DMS79 (cell line): ENCODE results near the gene KDM2B.

Experiments used
- DNase-seq: peaks from one replicate; lab custom pipeline; 2025; lab: John Stamatoyannopoulos, UW

Gene KDM2B

DNA sequence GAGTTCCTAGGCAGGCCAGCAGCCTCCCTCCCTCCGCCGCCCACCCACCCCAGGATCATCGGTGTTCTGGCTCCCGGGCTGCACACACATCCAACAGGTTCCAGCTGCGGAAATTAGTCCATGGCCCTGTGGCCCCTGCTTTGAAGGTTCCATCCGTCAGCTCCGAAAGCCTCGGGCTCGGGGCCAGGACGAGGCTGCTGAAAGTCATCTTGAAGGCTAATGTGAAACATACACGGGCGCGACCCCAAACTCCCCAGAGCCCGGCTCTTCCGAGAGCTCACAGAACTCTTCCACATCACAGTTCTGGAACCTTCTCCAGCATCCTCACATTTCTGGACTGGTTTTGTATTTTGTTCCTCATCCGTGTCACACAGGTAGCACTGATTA is 19.8 kb downstream of the KDM2B start:
- no peak for DNase-seq

DNA sequence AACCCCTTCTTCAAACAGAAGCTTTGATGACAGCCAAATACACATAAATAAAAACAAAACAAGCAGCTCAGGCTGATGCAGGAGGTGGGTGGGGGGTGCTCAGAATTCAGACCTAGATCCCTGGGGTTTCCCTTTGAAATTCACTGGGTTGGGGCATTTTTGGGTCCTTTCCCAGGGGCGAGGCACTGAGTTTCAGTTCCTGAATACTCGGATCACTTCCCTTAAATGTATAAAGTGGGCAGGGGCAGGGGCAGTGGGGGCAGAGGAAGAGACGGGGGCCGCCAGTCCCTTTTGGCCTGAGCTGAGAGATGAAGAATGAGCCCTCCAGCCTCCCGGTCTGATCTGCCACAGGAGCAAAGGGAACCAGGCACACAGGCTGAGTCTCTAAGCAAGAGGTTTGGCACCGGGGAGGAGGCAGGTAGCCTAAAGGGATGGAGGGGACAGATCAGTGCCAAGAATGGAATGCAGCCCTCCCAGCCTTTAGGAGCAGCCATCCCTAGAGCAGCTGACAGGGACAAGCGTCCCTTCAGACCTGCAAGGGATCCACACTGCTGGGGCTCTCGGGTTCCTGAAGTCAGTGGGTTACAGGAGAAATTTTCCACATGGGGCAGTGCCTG is 20.3 kb downstream of the KDM2B start:
- DNase-seq: no peak

DNA sequence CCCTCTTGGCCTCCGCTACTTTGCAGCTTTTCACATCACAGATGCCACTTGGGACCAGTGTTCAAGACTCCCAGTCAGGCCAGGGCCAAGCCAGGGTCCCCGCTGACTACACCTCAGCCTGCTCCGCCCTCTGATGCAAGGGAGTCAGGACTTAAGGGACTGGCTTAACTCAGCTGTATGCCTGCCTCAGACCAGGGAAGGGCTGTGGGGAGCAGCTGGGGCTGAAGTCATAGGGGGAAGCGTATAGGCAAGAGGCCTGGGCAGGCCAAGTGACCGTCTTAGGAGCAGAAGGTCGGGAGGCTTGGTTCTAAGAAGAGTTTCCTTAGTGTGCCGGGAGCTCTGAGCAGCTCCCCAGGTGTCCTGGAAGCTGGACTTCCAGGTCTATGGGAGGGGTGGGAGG is 21.9 kb downstream of the KDM2B start:
- DNase-seq: no peak

DNA sequence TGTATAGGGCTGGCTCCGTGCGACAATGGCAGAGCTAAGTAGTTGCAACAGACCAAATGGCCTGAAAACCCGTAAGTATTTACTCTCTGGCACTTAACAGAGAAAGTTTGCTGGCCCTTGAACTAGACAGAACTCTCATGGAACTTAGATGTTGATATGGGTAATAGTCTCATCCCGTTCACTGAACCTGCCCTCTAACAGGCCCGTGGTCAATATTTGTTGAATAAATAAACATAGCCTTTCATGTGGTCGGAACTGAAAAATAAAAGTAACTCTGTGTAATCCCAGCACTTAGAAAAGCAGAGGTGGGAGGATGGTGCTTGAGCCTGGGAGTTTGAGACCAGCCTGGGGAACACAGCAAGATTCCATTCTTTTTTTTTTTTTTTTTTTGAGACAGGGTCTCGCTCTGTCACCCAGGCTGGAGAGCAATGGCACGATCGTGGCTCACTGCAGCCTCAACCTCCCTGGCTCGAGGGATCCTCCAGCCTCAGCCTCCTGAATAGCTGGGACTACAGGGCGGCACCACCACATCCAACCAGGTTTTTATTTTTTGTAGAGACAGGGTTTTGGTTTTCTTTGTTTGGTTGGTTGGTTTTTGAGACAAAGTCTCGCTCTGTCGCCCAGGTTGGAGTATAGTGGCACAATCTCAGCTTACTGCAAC is 29.7 kb downstream of the KDM2B start:
- no peak for DNase-seq

GRCh38 chr12:121549075-121549474 is 31.7 kb downstream of the KDM2B start:
- DNase-seq: no peak

- no peak for DNase-seq
Observed at GRCh38 chr12:121545480-121545879, 35.3 kb downstream of the KDM2B start.

DNA sequence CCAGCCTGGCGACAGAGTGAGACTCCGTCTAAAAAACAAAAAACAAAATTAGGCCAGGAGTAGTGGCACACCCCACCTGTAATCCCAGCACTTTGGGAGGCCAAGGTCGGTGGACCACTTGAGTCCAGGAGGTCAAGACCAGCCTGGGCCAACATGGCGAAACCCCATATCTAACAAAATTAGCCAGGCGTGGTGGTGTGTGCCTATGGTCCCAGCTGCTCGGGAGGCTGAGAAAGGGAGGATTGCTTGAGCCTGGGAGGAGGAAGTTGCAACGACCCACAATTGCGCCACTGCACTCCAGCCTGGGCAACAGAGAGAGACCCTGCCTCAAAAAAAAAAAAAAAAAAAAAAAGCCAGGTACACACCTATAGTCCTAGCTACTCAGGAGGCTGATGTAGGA is 37.0 kb downstream of the KDM2B start:
- no peak for DNase-seq

- DNase-seq: no peak
Observed at GRCh38 chr12:121539908-121540307, 40.9 kb downstream of the KDM2B start.

- DNase-seq: peak; percentile 19
Observed at GRCh38 chr12:121538699-121539061, 42.1 kb downstream of the KDM2B start.

DNA sequence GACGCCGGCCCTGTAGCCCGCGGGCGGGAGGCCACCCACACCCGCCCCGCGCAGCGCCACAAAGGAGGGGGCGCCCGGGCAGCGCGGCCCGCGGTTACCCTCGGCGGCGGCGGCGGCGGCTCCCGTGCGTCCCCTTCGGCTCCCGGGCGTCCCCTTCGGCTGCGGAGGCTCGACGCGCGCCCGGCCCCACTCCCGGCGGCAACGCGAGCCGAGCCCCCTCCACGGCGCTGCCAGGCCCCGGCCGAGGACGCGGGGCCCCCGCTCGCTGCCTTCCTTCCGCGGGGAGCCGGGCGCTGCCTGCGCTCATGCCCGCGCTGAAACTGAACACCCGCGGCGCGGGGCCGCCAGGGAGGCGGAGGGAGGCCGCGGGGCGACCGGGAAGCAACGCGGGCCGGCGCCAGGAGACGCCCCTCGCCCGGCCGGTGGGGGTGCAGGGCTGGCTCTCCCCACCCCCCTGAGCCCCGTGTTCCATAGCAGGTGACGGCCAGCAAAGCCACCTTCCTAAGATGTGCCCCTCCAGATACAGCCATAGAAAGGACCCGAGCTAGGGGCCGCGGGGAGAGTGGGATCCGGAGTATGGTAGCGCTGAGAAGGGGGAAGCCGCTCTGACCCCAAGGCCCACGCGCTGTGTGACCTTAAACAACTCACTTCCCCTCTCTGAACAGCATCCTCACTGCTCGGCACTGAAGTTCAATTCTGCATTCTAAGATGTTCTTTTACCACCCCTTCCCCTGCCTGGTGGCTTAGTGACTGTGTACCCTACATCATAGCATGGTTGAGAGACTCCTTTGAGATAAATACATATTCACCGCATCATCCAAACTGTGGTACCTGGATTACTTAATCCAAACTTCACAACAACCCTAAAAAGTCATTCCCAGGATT is 42.8 kb downstream of the KDM2B start:
- DNase-seq: no peak

DNA sequence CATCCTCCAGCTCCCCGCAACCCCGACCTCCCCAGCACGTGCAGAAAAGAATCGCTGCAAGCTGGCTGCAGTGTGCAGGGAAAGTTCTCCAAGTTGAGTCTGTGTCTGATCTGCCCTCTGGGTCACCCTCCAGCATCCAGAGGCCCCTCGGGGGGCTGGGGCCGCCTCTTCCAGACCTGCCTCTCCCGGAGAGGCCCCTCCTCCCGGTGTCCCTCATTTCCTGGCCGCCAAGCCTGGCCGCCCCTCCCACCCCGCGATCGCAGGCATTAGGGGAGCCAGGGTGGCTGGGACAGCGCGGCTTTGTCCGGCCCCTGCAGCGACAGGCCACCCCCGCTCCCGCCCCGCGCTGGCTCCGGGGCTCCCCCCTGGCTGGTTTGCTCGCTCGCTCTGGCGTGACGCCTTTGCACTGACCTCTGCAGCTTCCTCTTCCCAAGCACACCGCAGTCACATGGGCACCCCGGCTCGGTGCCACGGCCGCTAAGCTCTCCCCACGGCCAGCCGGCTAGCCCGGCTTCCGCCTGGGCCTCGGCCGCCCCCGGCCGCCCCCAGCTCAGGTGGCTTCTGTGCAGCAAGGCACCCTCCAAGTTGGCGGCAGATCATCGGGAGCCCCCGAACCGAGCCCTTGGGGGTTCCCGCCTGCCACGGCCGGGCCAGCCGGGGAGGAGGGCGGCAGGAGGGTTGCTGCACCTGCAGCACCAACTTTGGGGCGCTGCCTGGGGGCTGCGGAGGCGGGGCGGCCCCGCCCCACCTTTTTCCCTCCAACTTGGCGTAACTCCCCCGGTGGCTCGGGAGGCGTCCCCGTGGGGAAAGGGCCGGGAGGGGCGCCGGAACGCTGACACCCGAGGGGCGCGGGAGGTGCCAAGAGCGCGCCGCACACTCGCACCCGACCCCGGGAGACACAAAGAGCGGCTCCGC is 43.7 kb downstream of the KDM2B start:
- DNase-seq: peak; percentile 48

DNA sequence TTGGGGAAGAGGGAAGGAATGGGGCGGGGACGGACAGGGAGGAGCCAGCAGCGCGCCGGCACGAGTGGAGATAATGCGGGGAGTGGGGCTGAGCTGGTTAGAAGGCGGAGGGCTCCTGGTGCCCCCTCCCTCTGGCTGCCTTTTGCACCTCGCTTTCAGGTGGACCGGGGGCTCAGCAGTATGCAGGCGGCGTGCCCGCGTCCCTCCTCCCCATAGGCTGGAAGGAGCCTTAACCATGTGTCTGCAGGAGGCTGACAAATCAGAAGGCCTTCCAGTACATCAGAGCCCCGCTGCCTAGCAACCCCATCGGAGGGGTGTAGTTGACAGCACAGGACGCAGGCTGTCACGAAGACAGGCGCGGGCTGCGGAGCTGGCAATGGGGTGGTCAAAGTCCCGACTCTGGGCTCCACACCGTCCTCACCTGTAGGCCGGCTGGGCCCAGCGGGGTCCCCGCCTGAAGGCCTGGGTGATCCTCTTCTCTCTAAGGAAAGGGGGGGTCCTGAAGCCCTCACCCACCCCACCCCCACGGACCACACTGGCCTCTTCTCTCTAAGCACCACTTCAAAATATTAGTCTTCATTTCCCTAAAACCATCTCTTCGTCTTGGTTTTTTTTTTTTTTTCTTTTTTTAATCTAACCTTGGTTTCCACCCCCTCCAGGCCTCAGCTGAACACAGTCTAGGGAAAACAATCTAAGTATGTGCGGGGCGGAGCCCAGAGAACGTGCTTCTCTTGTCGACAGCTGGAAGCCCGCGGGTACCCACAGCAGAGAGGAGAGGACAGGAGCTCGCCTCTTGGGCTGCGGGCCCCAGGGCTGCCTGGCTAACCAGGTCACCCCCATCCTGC is 44.5 kb downstream of the KDM2B start:
- DNase-seq: peak; percentile 77

DNA sequence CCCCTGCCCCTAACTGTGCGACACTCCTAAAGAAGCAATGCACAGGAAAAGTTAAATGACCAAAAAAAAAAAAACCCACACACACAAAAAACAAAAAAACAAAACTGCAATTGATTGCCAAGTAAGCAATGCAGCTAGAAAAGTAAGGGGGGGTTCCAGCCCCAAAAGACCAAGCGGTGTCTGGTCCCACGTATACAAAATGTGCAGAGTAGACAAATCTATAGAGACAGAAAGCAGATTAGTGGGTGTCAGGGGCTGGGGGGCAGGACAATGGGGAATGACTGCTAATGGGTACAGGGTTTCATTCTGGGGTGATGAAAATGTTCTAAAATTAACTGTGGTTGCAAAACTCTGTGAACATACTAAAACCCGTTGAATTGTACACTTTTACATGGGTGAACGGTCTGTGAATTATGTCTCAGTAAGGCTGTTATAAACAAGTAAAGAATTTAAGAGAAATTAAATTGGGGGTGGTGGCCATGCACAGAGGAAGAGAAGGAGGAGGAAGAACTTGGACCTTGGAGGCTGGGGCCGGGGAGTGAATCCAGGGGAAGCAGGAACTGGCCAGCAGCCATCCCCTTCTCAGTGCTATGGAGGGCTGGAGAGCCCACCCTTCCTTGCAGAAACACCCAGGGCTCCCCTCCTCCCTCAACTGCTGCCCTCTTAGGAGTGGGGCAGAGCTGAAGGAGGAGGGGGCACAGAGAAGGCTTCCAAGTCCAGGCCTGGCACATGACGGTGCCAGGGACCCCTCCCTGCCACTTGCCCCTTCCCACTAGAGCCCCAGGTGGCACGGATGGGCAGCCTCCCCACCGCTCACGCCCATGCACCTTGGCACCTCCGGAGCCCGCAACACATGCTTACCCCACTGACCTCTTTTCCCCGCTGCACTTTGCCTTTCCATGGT is 45.4 kb downstream of the KDM2B start:
- DNase-seq: no peak

DNA sequence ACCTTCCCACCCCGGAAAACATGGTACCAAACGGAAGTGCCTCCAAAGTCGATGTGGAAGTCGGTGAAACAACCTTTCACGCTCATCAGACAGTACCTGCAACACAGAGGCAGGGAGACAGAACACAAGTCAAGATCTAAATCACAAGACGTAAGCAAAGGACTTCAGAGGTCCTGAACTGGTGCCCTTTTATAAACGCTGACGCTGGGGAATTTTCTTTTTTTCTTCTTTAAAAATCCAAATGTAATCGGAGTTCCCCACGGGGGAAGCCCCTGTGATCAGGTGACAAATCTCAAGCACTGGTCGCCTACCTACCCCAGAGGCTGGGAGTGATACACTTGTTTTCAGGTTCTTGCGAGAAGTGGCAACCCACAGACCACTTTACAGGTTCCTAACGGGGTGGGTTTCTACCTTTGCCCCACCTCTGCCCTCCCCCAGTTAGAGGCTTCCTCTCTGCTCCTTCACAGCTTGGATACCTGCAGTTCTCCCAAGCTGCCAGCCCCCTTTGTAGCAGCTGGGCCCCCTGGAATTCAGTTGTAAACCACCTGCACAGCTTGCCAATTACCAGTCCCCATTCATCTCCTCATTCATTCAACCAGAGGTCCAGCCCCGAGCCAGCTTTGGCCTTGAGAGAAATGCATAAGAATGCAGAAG is 46.2 kb downstream of the KDM2B start:
- DNase-seq: no peak

GRCh38 chr12:121533394-121534090 is 47.3 kb downstream of the KDM2B start:
- no peak for DNase-seq

GRCh38 chr12:121532503-121533393 is 48.1 kb downstream of the KDM2B start:
- no peak for DNase-seq

GRCh38 chr12:121531356-121531750 is 49.5 kb downstream of the KDM2B start:
- DNase-seq: no peak
